ENCODE results near the gene USH1G.

Gene USH1G

DNA sequence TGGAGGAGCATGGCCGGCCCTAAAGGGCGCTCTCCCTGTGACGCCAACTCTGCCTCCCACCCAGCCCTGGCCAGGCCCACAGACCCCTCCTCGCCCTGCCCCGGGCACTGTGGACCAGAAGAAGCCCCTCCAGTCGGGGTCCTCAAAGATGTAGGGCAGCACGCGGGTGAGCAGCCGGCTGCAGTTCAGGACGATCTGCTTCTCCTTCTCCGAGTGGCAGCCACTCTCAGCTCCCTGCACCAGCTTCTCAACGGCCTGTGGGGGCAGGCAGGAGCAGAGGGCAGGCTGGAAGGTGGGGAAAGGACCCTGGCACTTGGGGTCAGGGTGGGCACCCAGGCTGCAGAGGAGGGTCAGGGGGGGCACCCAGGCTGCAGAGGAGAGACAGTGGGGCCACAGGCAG lies 40.6 kb upstream of the USH1G start:
- Histone ChIP-seq H3K27ac (ENCODE audit: low read length) (no peak overlapping the region), H3K4me3 (ENCODE audit: low read length) (no peak overlapping the region), H3K36me3 (ENCODE audit: control insufficient read depth, insufficient read depth, low read length) (no peaks in the 10 kb centered on the region), H3K9me3 (ENCODE audit: control insufficient read depth, insufficient read depth, low read length) (no peaks in the 10 kb centered on the region), H3K27me3 (ENCODE audit: control insufficient read depth, insufficient read depth, low read length) (no peaks in the 10 kb centered on the region), H3K4me1 (ENCODE audit: control insufficient read depth, insufficient read depth, low read length) (peaks cover 6% of the 10 kb centered on the region)
- DNase-seq (ENCODE audit: low read depth, low spot score) = no peak
- WGBS (ENCODE audit: insufficient coverage, insufficient read length) = no CpG with 5 or more reads among the region's 12 CpGs

DNA sequence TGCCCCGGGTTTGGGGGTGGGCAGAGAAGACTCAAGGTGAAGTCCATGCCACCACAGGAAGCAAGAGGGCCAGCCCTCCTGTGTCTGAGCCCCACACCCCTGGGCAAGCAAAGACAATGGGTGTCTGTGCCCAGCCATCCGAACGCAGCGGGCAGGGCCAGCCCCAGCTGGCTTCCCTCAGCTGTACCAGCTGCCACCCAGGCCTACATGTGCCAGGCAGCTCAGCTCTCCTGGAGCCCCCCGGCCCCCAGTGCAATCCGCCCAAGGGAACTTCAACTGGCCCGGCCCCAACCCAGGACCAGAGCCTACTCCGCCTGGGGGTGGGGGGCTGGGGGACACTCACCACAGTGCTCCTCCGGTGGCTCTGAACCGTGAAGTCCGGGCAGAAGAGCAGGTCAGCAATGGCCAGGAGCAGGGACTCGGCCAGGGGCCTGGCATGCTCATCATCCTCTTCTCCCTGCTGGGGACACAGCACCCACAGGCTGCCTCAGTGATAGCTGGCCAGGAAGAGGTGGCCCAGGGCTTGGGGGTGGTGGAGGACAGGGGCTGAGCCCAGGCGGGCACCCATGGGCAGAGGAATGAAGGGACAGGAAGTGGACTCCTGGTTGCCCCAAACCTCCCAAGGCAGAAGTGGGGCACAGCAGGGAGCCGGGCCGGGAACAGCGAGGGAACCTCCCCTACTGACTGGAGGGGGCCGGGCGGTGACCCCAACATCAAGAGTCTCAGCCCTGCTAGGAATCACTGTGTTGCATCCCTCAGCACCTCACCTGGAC lies 39.8 kb upstream of the USH1G start:
- no peak overlapping the region for H3K27ac ChIP-seq (ENCODE audit: low read length)
- no peak overlapping the region for H3K4me3 ChIP-seq (ENCODE audit: low read length)
- H3K36me3 ChIP-seq (ENCODE audit: control insufficient read depth, insufficient read depth, low read length) = no peaks in the 10 kb centered on the region
- no peaks in the 10 kb centered on the region for H3K9me3 ChIP-seq (ENCODE audit: control insufficient read depth, insufficient read depth, low read length)
- H3K27me3 ChIP-seq (ENCODE audit: control insufficient read depth, insufficient read depth, low read length) = no peaks in the 10 kb centered on the region
- DNase-seq (ENCODE audit: low read depth, low spot score) = no peak
- peaks cover 2% of the 10 kb centered on the region; the same call in 1 of the 2 replicates for H3K4me1 ChIP-seq (ENCODE audit: control insufficient read depth, insufficient read depth, low read length)
- WGBS (ENCODE audit: insufficient coverage, insufficient read length) = no CpG with 5 or more reads among the region's 18 CpGs

DNA sequence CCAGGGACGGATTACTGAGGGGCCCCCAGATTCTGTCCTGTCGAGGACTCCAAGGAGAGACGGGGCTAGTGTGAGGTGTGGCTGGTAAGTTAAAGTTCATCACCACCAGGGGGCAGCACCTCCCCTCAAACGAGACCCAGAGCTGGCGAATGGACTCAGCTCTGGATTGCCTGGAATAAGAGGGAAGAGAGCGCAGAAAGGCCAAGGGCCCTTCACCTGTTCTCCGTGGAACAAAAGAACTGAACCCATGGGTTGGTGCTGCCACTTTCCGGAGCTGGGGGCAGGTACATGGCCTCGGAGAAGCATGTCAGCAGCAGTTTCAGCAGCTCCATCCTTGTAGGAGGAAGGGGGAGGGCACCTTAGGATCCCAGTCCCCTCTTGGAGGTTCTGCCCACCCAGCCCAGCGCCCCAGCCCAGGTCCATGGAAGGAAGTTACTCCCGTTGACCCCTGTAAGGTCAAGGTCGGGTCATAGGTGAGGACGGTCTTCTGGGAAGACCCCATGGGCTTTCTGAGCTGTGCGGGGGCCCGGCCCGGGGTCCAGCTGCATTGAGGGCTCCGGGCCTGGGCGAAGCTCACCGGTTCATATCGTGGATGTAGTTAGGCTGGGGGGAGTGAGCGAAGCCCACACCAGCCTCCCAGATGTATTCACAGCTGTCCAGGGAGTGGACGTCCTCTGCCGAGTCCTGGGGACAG lies 38.7 kb upstream of the USH1G start:
- Histone ChIP-seq H3K4me1 (ENCODE audit: control insufficient read depth, insufficient read depth, low read length) (peaks cover 2% of the 10 kb centered on the region; the same call in 1 of the 2 replicates), H3K4me3 (ENCODE audit: low read length) (no peak overlapping the region), H3K9me3 (ENCODE audit: control insufficient read depth, insufficient read depth, low read length) (no peaks in the 10 kb centered on the region), H3K36me3 (ENCODE audit: control insufficient read depth, insufficient read depth, low read length) (no peaks in the 10 kb centered on the region), H3K27me3 (ENCODE audit: control insufficient read depth, insufficient read depth, low read length) (no peaks in the 10 kb centered on the region), H3K27ac (ENCODE audit: low read length) (no peak overlapping the region)
- no CpG with 5 or more reads among the region's 23 CpGs for WGBS (ENCODE audit: insufficient coverage, insufficient read length)
- DNase-seq (ENCODE audit: low read depth, low spot score) = no peak

DNA sequence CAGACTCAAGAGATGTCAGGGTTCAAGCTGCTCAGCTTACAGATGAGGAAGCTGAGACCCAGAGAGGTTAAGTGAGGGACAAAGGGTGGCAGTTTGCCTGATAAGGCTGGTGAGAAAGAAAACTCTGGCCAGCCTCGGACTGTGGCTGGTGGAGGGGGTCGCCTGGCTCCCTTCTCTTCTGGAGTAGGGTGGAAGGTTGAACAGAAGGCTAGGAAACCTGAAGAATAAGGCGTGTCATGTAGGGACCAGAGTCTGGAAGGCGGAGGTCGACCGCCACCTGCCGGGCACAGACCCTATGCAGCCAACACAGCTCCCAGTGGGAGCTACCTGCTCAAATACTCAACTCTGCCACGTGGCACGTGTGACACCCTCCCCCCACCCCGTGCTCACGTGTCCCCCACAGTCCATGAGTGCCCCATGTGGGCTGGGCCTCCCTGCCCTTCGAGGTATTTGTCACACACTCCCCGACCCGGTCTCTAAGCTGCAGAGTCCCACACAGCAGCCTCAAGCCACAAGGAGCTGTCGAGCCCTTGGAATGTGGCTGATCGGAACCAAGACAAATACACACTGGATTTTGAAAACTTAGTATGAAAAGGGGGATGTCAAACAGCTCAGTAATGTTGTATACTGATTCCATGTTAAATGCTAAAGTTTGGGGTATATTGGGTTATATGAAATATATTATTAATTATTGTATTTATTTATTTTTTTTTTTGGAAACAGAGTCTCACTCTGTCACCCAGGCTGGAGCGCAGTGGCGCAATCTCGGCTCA lies 37.7 kb upstream of the USH1G start:
- no peaks in the 10 kb centered on the region for H3K9me3 ChIP-seq (ENCODE audit: control insufficient read depth, insufficient read depth, low read length)
- no peak for DNase-seq (ENCODE audit: low read depth, low spot score)
- H3K4me3 ChIP-seq (ENCODE audit: low read length) = no peak overlapping the region
- no peaks in the 10 kb centered on the region for H3K36me3 ChIP-seq (ENCODE audit: control insufficient read depth, insufficient read depth, low read length)
- peaks cover 2% of the 10 kb centered on the region; the same call in 1 of the 2 replicates for H3K4me1 ChIP-seq (ENCODE audit: control insufficient read depth, insufficient read depth, low read length)
- no peaks in the 10 kb centered on the region for H3K27me3 ChIP-seq (ENCODE audit: control insufficient read depth, insufficient read depth, low read length)
- WGBS (ENCODE audit: insufficient coverage, insufficient read length) = no CpG with 5 or more reads among the region's 19 CpGs
- H3K27ac ChIP-seq (ENCODE audit: low read length) = no peak overlapping the region

DNA sequence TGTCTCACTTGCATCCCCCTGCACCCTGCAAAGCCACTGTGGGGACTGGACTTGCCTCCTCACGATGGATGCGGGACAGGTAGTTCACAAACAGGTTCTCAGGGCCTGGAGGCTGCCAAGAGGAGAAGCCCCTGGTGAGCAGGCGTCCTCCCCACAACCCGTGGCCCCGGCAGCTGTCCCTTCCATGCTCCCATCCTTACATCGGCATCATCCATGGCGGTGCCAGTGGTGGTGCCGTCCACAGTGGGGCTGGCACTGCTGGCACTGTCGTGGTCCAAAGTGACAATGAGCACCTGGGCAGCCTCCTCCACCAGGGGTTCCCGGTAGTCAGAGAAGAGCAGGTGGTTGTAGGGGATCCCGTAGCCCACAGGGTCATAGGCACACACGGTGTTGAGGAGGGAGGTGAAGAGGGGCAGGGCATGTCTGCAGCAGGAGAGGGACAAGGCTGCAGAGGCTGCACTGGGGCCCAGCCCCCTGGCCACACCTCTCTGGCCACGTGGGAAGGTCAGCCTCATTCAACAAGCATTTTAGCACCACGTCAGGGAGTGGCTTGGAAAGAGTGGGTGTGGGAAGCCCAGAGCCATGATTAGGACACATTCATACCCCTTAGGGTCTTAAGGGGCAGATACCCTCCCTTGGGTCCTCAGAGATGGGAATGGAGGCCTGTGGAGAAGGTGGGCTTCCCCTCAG lies 36.9 kb upstream of the USH1G start:
- DNase-seq (ENCODE audit: low read depth, low spot score) = no peak
- H3K9me3 ChIP-seq (ENCODE audit: control insufficient read depth, insufficient read depth, low read length) = no peaks in the 10 kb centered on the region
- H3K27me3 ChIP-seq (ENCODE audit: control insufficient read depth, insufficient read depth, low read length) = no peaks in the 10 kb centered on the region
- H3K4me1 ChIP-seq (ENCODE audit: control insufficient read depth, insufficient read depth, low read length) = peaks cover 2% of the 10 kb centered on the region; the same call in 1 of the 2 replicates
- no peak overlapping the region for H3K4me3 ChIP-seq (ENCODE audit: low read length)
- no peaks in the 10 kb centered on the region for H3K36me3 ChIP-seq (ENCODE audit: control insufficient read depth, insufficient read depth, low read length)
- no CpG with 5 or more reads among the region's 14 CpGs for WGBS (ENCODE audit: insufficient coverage, insufficient read length)
- no peak overlapping the region for H3K27ac ChIP-seq (ENCODE audit: low read length)

DNA sequence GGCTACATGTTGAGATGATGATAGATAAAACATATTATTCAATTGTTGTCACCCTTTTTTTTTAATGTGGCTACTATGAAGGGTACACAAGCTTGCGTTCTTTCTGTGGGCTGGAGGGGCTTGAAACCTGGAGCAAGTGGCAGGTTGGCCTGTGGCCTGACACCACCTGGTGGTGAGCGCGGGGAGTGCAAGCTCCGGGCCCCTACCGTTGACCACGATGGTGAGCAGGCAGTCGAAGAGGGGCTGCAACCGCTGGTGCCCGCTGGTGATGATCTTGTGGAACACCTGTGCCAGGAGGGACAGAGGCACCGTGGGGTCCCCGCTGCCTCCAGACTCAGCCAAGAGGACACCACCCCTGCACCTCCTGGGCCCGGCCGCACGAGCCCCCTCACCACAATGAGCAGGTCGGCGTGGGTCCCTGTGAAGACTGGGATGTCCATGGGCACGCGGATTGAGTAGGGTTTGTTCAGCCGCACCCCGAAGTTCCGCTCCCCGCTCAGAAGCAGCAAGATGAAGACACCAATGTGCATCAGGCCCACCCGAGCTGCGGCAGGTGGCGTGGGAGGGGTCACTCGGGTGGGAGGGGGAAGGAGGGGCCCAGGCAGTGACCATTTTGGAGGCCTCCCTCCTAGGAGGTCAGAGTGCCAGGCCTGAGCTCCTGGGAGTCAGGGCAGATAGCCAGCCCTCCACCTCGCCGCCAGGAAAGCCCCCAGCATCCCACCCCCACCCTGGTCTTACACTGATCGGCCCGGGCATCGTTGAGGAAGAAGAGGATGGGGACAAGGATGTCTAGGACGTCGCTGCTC lies 35.1 kb upstream of the USH1G start:
- no CpG with 5 or more reads among the region's 33 CpGs for WGBS (ENCODE audit: insufficient coverage, insufficient read length)
- no peak for DNase-seq (ENCODE audit: low read depth, low spot score)
- Histone ChIP-seq H3K27me3 (ENCODE audit: control insufficient read depth, insufficient read depth, low read length) (no peaks in the 10 kb centered on the region), H3K27ac (ENCODE audit: low read length) (no peak overlapping the region), H3K9me3 (ENCODE audit: control insufficient read depth, insufficient read depth, low read length) (no peaks in the 10 kb centered on the region), H3K4me1 (ENCODE audit: control insufficient read depth, insufficient read depth, low read length) (peaks cover 2% of the 10 kb centered on the region; the same call in 1 of the 2 replicates), H3K36me3 (ENCODE audit: control insufficient read depth, insufficient read depth, low read length) (no peaks in the 10 kb centered on the region), H3K4me3 (ENCODE audit: low read length) (no peak overlapping the region)

DNA sequence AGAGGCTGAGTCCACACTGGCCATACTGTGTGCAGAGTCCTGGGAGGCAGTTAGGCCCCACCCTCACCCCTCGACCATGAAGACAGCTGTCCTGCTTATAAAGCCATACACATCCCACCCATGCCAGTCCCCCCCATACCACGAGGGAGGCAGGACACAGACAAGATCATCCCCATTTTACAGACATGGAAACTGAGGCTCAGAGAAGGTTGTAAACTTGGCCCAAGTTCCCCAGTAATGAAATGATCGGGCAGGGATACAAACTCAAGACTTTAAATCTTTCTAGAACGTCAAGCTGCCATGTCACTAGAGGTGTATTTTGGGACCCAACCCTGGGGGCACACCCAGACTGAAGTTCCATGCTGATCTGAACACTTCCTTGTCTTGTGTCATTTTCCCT lies 33.0 kb upstream of the USH1G start:
- Histone ChIP-seq H3K4me3 (ENCODE audit: low read length) (no peak overlapping the region), H3K9me3 (ENCODE audit: control insufficient read depth, insufficient read depth, low read length) (no peaks in the 10 kb centered on the region), H3K36me3 (ENCODE audit: control insufficient read depth, insufficient read depth, low read length) (no peaks in the 10 kb centered on the region), H3K27ac (ENCODE audit: low read length) (no peak overlapping the region), H3K27me3 (ENCODE audit: control insufficient read depth, insufficient read depth, low read length) (no peaks in the 10 kb centered on the region), H3K4me1 (ENCODE audit: control insufficient read depth, insufficient read depth, low read length) (peaks cover 4% of the 10 kb centered on the region; the same call in 1 of the 2 replicates)
- no peak for DNase-seq (ENCODE audit: low read depth, low spot score)
- no CpG with 5 or more reads among the region's 4 CpGs for WGBS (ENCODE audit: insufficient coverage, insufficient read length)

DNA sequence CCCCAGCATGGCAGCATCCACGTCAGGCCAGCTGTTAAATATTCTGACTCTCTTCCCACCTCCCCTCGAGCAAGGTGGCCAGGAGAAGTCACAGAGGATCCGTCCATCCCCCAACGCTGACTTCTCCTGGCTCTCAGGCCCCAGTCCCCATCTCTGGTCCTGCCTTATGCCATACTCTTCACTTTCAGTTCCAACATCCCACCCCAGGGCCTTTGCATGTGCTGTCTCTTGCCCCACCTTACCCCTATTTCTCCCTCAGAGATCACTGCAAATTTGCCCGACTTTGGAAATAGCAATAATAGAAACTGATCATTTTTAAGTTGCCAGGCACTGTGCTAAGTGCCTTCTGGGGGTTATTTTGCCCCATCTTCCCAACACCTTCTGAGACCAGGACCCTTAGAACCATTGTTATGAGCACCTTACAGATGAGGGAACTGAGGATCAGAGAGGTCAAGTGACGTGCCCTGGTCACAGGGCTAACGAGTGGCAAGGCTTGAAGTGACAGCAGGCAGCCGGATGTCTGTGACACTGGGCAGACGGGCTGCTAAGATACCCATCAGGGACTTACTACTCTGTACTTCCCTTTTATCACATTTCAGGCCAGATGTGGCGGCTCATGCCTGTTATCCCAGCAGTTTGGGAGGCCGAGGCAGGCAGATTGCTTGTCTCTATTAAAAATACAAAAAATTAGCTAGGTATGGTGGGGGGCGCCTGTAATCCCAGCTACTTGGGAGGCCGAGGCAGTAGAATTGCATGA lies 31.8 kb upstream of the USH1G start:
- no peak overlapping the region for H3K4me3 ChIP-seq (ENCODE audit: low read length)
- no CpG with 5 or more reads among the region's 13 CpGs for WGBS (ENCODE audit: insufficient coverage, insufficient read length)
- H3K27ac ChIP-seq (ENCODE audit: low read length) = no peak overlapping the region
- no peaks in the 10 kb centered on the region for H3K36me3 ChIP-seq (ENCODE audit: control insufficient read depth, insufficient read depth, low read length)
- no peaks in the 10 kb centered on the region for H3K9me3 ChIP-seq (ENCODE audit: control insufficient read depth, insufficient read depth, low read length)
- H3K27me3 ChIP-seq (ENCODE audit: control insufficient read depth, insufficient read depth, low read length) = no peaks in the 10 kb centered on the region
- no peak for DNase-seq (ENCODE audit: low read depth, low spot score)
- H3K4me1 ChIP-seq (ENCODE audit: control insufficient read depth, insufficient read depth, low read length) = peaks cover 4% of the 10 kb centered on the region

DNA sequence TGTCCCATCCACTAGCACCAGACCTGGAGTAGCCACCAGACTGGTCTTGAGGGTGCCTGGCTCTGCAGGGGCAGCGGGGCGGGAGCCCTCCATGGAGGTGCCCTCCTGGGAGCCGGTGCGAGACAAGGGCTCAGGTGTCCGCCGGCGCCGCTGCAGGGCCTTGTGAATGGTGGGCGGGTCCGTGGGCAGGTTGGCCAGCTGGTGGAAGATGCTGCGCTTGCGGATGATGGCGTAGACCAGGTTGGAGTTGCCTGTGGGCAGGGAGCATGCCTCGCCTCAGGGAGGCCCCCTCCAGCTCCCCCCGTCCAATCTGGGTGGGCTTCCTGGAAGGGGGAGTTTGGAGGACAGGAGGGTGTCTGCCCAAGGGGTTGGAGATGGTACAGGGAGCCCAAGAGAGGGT lies 31.1 kb upstream of the USH1G start:
- DNase-seq (ENCODE audit: low read depth, low spot score) = no peak
- Histone ChIP-seq H3K4me3 (ENCODE audit: low read length) (no peak overlapping the region), H3K36me3 (ENCODE audit: control insufficient read depth, insufficient read depth, low read length) (no peaks in the 10 kb centered on the region), H3K4me1 (ENCODE audit: control insufficient read depth, insufficient read depth, low read length) (peaks cover 4% of the 10 kb centered on the region), H3K27ac (ENCODE audit: low read length) (no peak overlapping the region), H3K9me3 (ENCODE audit: control insufficient read depth, insufficient read depth, low read length) (no peaks in the 10 kb centered on the region), H3K27me3 (ENCODE audit: control insufficient read depth, insufficient read depth, low read length) (no peaks in the 10 kb centered on the region)
- WGBS (ENCODE audit: insufficient coverage, insufficient read length) = no CpG with 5 or more reads among the region's 15 CpGs
